ENCODE measurements around the gene IL1RAPL2. TPM values are rescaled to one million over a fixed set of nuclear protein-coding genes. Genes with fewer than 3 reads are reported as not detected.
"Not testable (repeated sequence)": the region's sequence is repeated elsewhere in the genome, so short reads cannot be mapped to it uniquely, and the experiment has no call there.

Gene IL1RAPL2
- total RNA-seq, 2 donors from 2014 or later, result not detected

DNA sequence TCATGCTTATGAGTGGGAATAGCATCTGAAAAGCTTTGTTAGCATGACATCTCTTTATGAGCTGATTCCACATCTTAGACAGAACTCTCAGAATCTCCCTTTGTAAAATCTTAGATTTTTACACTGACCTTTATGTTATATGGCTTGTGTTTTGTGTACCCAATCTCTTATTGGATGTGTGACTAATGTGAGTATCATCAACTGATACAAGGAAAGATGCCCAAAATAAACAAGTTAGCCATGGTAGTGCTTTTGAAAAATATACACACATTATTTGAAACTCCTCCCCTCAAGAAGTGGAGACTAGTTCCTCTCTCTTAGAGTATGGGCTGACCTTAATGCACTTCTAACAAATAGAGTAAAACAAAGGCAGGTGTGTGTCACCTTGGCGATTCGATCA is 1096.2 kb downstream of the IL1RAPL2 start:
- Histone ChIP-seq H3K9me3 (no peaks in the 10 kb centered on the region), H3K36me3 (no peaks in the 10 kb centered on the region), H3K4me1 (no peaks in the 10 kb centered on the region), H3K27ac (no peak overlapping the region), H3K27me3 (no peaks in the 10 kb centered on the region), H3K4me3 (no peak overlapping the region)
- no peak for DNase-seq (ENCODE audit: low spot score)
- TF ChIP-seq, protein P1, sequence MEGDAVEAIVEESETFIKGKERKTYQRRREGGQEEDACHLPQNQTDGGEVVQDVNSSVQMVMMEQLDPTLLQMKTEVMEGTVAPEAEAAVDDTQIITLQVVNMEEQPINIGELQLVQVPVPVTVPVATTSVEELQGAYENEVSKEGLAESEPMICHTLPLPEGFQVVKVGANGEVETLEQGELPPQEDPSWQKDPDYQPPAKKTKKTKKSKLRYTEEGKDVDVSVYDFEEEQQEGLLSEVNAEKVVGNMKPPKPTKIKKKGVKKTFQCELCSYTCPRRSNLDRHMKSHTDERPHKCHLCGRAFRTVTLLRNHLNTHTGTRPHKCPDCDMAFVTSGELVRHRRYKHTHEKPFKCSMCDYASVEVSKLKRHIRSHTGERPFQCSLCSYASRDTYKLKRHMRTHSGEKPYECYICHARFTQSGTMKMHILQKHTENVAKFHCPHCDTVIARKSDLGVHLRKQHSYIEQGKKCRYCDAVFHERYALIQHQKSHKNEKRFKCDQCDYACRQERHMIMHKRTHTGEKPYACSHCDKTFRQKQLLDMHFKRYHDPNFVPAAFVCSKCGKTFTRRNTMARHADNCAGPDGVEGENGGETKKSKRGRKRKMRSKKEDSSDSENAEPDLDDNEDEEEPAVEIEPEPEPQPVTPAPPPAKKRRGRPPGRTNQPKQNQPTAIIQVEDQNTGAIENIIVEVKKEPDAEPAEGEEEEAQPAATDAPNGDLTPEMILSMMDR (IDR thresholded peaks at IDR 0.05), result no peak

GRCh38 chrX:105664243-105664642 is 1098.2 kb downstream of the IL1RAPL2 start:
- no peak for DNase-seq (ENCODE audit: low spot score)
- Histone ChIP-seq H3K36me3 (no peaks in the 10 kb centered on the region), H3K4me1 (no peaks in the 10 kb centered on the region), H3K4me3 (no peak overlapping the region), H3K9me3 (no peaks in the 10 kb centered on the region), H3K27ac (no peak overlapping the region), H3K27me3 (no peaks in the 10 kb centered on the region)
- TF ChIP-seq, protein P1 (IDR thresholded peaks at IDR 0.05), result no peak

- DNase-seq (ENCODE audit: low spot score); H3K27me3 ChIP-seq; H3K4me3 ChIP-seq; H3K36me3 ChIP-seq; H3K27ac ChIP-seq; H3K9me3 ChIP-seq; H3K4me1 ChIP-seq: not testable (repeated sequence)
Measured at GRCh38 chrX:105684288-105684687, 1118.3 kb downstream of the IL1RAPL2 start.

DNA sequence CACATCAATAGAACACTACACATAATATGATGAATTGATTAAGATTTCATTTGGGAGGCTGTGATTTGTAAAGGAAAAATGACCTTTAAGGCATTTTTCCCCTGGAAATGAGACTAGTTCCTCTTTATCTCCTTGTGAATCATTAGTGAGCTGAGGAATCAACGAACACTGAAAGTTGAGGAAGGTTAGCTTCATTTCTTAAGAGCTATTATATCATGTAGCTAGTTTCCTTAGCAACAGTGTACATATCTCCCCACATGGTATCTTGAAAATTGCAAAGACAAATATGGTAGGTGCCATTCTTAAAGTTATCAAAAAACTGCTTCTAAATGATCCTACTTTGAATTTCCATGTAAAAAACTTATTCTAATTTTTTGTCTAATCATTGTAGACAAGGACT is 1128.8 kb downstream of the IL1RAPL2 start:
- Histone ChIP-seq H3K27ac (no peak overlapping the region), H3K4me3 (no peak overlapping the region), H3K9me3 (peaks cover 0 to under 1% of the 10 kb centered on the region in 2 donors), H3K4me1 (no peaks in the 10 kb centered on the region), H3K36me3 (no peaks in the 10 kb centered on the region), H3K27me3 (no peaks in the 10 kb centered on the region)
- TF ChIP-seq, protein P1 (IDR thresholded peaks at IDR 0.05), result no peak
- DNase-seq (ENCODE audit: low spot score), result no peak

GRCh38 chrX:105695451-105695850 is 1129.5 kb downstream of the IL1RAPL2 start:
- Histone ChIP-seq H3K4me3 (no peak overlapping the region), H3K27ac (no peak overlapping the region), H3K36me3 (no peaks in the 10 kb centered on the region), H3K4me1 (no peaks in the 10 kb centered on the region), H3K9me3 (no peaks in the 10 kb centered on the region), H3K27me3 (no peaks in the 10 kb centered on the region)
- TF ChIP-seq, protein P1 (IDR thresholded peaks at IDR 0.05), result no peak
- no peak for DNase-seq (ENCODE audit: low spot score)

DNA sequence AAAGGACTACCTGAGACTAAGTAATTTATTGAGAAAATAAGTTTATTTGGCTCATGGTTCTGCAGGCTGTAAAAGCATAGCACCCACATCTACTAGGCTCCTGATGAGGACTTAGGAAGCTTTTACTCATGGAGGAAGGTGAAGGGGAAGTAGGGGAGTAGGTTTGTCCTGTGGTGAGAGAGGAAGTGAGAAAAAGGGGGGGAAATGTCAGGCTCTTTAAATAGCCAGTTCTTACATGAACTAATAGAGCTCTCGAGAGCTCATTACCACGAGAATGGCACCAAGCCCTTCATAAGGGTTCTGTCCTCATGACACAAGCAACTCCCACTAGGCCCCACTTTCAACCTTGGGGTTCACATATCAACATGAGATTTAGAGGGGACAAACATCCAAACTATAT is 1130.9 kb downstream of the IL1RAPL2 start:
- no peak overlapping the region for H3K4me3 ChIP-seq
- no peak overlapping the region for H3K27ac ChIP-seq
- H3K4me1 ChIP-seq, result no peaks in the 10 kb centered on the region
- TF ChIP-seq, protein P1 (IDR thresholded peaks at IDR 0.05), result no peak
- DNase-seq (ENCODE audit: low spot score), result no peak
- no peaks in the 10 kb centered on the region for H3K27me3 ChIP-seq
- H3K9me3 ChIP-seq, result no peaks in the 10 kb centered on the region
- H3K36me3 ChIP-seq, result no peaks in the 10 kb centered on the region

All from right atrium auricular region (tissue), 2 donors.